ENCODE data around the gene TUBA1B. TPM values are rescaled to one million over a fixed set of nuclear protein-coding genes. Genes with fewer than 3 reads are reported as not detected.

Gene TUBA1B
- total and polyA plus RNA-seq, 2 of the 13 experiments (the other 11 are each of a cell fraction or from before 2014, with no cell fraction given), result 1,275 to 1,353 TPM

DNA sequence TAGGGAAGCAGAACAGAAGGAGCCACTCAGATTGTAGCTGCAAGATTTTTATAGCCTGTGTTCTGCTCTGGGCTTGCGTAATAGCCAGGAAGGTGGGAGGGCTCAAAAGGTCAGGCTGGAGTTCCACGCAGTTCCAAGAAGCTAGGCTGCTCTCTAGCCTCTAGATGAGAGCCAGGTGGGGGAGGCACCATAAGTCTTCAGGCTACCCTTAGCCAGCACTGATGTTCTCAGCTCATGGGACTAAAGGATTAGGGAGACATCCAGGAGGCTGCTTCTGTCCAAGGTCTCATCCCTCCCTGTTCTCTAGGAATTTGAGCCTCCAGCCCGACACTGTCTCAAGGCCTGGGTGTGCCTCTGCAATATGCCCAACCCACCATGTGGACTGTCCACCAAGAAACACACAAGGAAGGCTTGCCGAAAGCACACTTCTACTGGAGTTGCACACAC, 22.2 kb downstream of the TUBA1B start (continued):
- TF ChIP-seq NR2F1 (CRISPR knock-in tag; IDR thresholded peaks at IDR 0.05), result peak in 1 of 2 experiments; percentile 65; a peak in 2 of 4 replicates
- no peak for TF ChIP-seq KDM3A (CRISPR knock-in tag; IDR thresholded peaks at IDR 0.05; ENCODE audit: low read depth)
- no peak for TF ChIP-seq ZKSCAN8 (CRISPR knock-in tag; IDR thresholded peaks at IDR 0.05; ENCODE audit: borderline replicate concordance)
- TF ChIP-seq ELF3 (CRISPR knock-in tag; IDR thresholded peaks at IDR 0.05), result 0 out of 2 replicates have a peak, but pooled peaks have one; percentile 14
- TF ChIP-seq ZSCAN29 (CRISPR knock-in tag; conservative IDR thresholded peaks at IDR 0.05), result no peak
- no peak for TF ChIP-seq RCOR2 (CRISPR knock-in tag; IDR thresholded peaks at IDR 0.05)
- TF ChIP-seq MAFG (CRISPR knock-in tag; IDR thresholded peaks at IDR 0.05), result no peak

DNA sequence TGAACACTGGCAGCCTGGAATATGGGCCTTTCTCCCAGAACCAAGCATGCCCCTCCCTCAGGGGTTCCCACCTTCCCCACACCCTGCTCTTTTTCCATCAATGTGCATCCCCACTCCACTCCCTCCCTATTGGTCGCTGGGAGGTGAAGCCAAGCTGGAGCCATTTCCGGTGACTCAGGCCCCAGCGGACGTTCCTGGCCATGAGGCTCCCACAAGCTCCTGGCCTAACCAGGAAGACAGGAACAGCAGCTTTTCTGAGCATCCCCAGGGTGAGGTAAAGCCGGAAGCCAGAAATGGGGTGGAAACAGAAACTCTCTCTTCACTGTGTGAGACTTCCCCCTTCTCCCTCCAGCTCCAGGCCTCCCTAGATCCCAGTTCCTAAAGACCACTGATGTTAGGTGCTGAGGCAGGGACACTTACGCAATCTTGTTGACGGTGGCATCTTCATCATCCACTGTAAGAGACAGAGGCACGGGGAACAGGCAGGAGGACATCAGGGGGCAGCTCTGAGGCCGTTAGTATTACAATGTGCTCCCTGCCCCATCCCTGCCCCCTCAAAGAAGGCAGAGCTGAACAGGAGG, 25.6 kb downstream of the TUBA1B start:
- Histone ChIP-seq H3K9ac (ENCODE audit: insufficient read depth, low read depth, low read length) (no peak overlapping the region), H2AFZ (ENCODE audit: low read length) (no peak overlapping the region)

More for the DNA sequence above, 25.6 kb downstream of the TUBA1B start:
- FAIRE-seq (no peak), ATAC-seq (no peak), DNase-seq (ENCODE audit: low spot score) (no peak)
- intact Hi-C loops (cut with micrococcal nuclease; ENCODE audit: unreplicated experiment), result no loop called here
- H3K27ac ChIP-seq (ENCODE audit: extremely low read length, insufficient read depth, low read length), result no peak overlapping the region
- TF ChIP-seq ZNF552 (CRISPR knock-in tag; IDR thresholded peaks at IDR 0.05; ENCODE audit: borderline replicate concordance) (no peak), XBP1 (CRISPR knock-in tag; IDR thresholded peaks at IDR 0.05) (no peak), CEBPB (IDR thresholded peaks at IDR 0.05; ENCODE audit: borderline replicate concordance, low read depth, low read length) (peak; percentile 72), GATAD2A (CRISPR knock-in tag; IDR thresholded peaks at IDR 0.05) (no peak), JARID2 (CRISPR knock-in tag; IDR thresholded peaks at IDR 0.05; ENCODE audit: insufficient replicate concordance) (no peak), CEBPG (CRISPR knock-in tag; IDR thresholded peaks at IDR 0.05) (peak; percentile 52; the same call in 1 of the 2 replicates)
- no peaks in the 10 kb centered on the region for H3K9me3 ChIP-seq (ENCODE audit: low read length)
- H3K4me1 ChIP-seq (ENCODE audit: insufficient read depth, low read length), result peaks cover 15% of the 10 kb centered on the region
- CTCF ChIA-PET (ENCODE audit: low intra/inter-chr PET ratio, low total read pairs), result no interaction called here
- H4K20me1 ChIP-seq (ENCODE audit: insufficient read depth, low read length), result peaks cover 9% of the 10 kb centered on the region; the same call in 1 of the 2 replicates
- H3K36me3 ChIP-seq (replicated peaks in 1 of 2; ENCODE audit: control insufficient read depth in 1 of 2, insufficient read depth in 2 of 2, low read length in 2 of 2), result peaks cover 15 to 44% of the 10 kb centered on the region in 2 experiments; a peak in 3 of 5 replicates
- no TSS peak for BruUV-seq (replicated peaks)
- in situ Hi-C loops (cut with HindIII; ENCODE audit: extremely low pct_ligation_motif_present, low pct_unique_long_range_greater_than_20kb), result no loop called here
- H3K4me3 ChIP-seq (replicated peaks in 1 of 3; ENCODE audit: insufficient read depth in 1 of 3, low read depth in 2 of 3, low read length in 3 of 3), result no peak overlapping the region
- H3K79me2 ChIP-seq (ENCODE audit: insufficient read depth, low read length), result peaks cover 15% of the 10 kb centered on the region
- H3K4me2 ChIP-seq (ENCODE audit: low read depth, low read length), result no peak overlapping the region
- POLR2A ChIA-PET, result no interaction called here
- 88% methylated on average over 7 of the region's 9 CpGs for WGBS (ENCODE audit: low lambda C conversion rate)
- no peaks in the 10 kb centered on the region; a peak in 1 of 5 replicates for H3K27me3 ChIP-seq (ENCODE audit: control insufficient read depth in 1 of 2, insufficient read depth in 2 of 2, low read length in 2 of 2)
